ENCODE data around the gene LRRC3. TPM values are rescaled to one million over a fixed set of nuclear protein-coding genes. Genes with fewer than 3 reads are reported as not detected.

The LRRC3 gene
- total and polyA plus RNA-seq, 4 donors = 3.0 to 14.2 (median 7.5) TPM

- TF ChIP-seq RAD21 (IDR thresholded peaks at IDR 0.05) = no peak
- TF ChIP-seq JUND (IDR thresholded peaks at IDR 0.05) = no peak
- TF ChIP-seq EGR1 (IDR thresholded peaks at IDR 0.05; ENCODE audit: low read depth in 2 of 2) = no peak
- TF ChIP-seq MAX (IDR thresholded peaks at IDR 0.05) = no peak
- TF ChIP-seq FOXA2 (IDR thresholded peaks at IDR 0.05) = no peak
- no peak for TF ChIP-seq HNF4G (IDR thresholded peaks at IDR 0.05)
- TF ChIP-seq HNF4A (conservative IDR thresholded peaks at IDR 0.05) = no peak
- TF ChIP-seq FOXA1 (IDR thresholded peaks at IDR 0.05) = no peak
- TF ChIP-seq GABPA (IDR thresholded peaks at IDR 0.05 in 1 of 2, conservative IDR thresholded peaks at IDR 0.05 in 1 of 2) = no peak
- no peak for TF ChIP-seq ZBTB33 (IDR thresholded peaks at IDR 0.05)
- Histone ChIP-seq H3K36me3 (ENCODE audit: control insufficient read depth in 4 of 4, insufficient read depth in 3 of 4, low read depth in 1 of 4, low read length in 3 of 4) (no peaks in the 10 kb centered on the region), H3K4me3 (ENCODE audit: low read depth in 1 of 3, low read length in 3 of 3) (no peak overlapping the region), H3K27ac (ENCODE audit: low read depth in 1 of 2, low read length in 2 of 2) (no peak overlapping the region), H3K9me3 (ENCODE audit: control insufficient read depth in 4 of 4, low read length in 3 of 4) (no peaks in the 10 kb centered on the region), H3K27me3 (ENCODE audit: control insufficient read depth in 4 of 4, insufficient read depth in 4 of 4, low read length in 3 of 4) (no peaks in the 10 kb centered on the region), H3K4me1 (ENCODE audit: control insufficient read depth in 4 of 4, insufficient read depth in 4 of 4, low read length in 3 of 4) (peaks cover 0 to 26% (median 15%) of the 10 kb centered on the region in 4 donors), H3K9ac (ENCODE audit: low read depth in 1 of 2, low read length in 2 of 2) (no peak overlapping the region)
- no peak for DNase-seq (ENCODE audit: low spot score)
- WGBS = 86% methylated on average over 26 of the region's 26 CpGs
These were observed 52.5 kb downstream of the LRRC3 start for GRCh38 chr21:44507673-44508425.

GRCh38 chr21:44508426-44508710, 53.1 kb downstream of the LRRC3 start:
- Histone ChIP-seq H3K4me3 (ENCODE audit: low read depth in 1 of 3, low read length in 3 of 3) (no peak overlapping the region), H3K27me3 (ENCODE audit: control insufficient read depth in 4 of 4, insufficient read depth in 4 of 4, low read length in 3 of 4) (no peaks in the 10 kb centered on the region), H3K36me3 (ENCODE audit: control insufficient read depth in 4 of 4, insufficient read depth in 3 of 4, low read depth in 1 of 4, low read length in 3 of 4) (no peaks in the 10 kb centered on the region), H3K9ac (ENCODE audit: low read depth in 1 of 2, low read length in 2 of 2) (no peak overlapping the region), H3K4me1 (ENCODE audit: control insufficient read depth in 4 of 4, insufficient read depth in 4 of 4, low read length in 3 of 4) (peaks cover 0 to 26% (median 15%) of the 10 kb centered on the region in 4 donors), H3K9me3 (ENCODE audit: control insufficient read depth in 4 of 4, low read length in 3 of 4) (no peaks in the 10 kb centered on the region), H3K27ac (ENCODE audit: low read depth in 1 of 2, low read length in 2 of 2) (no peak overlapping the region)
- no peak for TF ChIP-seq EGR1 (IDR thresholded peaks at IDR 0.05; ENCODE audit: low read depth in 2 of 2)
- no peak for TF ChIP-seq MAX (IDR thresholded peaks at IDR 0.05)
- TF ChIP-seq ATF3 (IDR thresholded peaks at IDR 0.05) = no peak
- no peak for TF ChIP-seq RAD21 (IDR thresholded peaks at IDR 0.05)
- TF ChIP-seq TAF1 (conservative IDR thresholded peaks at IDR 0.05) = no peak
- TF ChIP-seq GABPA (IDR thresholded peaks at IDR 0.05 in 1 of 2, conservative IDR thresholded peaks at IDR 0.05 in 1 of 2) = no peak
- no peak for TF ChIP-seq FOXA1 (IDR thresholded peaks at IDR 0.05)
- TF ChIP-seq RXRA (IDR thresholded peaks at IDR 0.05) = no peak
- TF ChIP-seq FOXA2 (IDR thresholded peaks at IDR 0.05) = no peak
- TF ChIP-seq SP1 (IDR thresholded peaks at IDR 0.05) = no peak
- no peak for TF ChIP-seq CTCF (IDR thresholded peaks at IDR 0.05; ENCODE audit: low read depth, low read length, missing input control)
- WGBS = 69% methylated on average over 9 of the region's 9 CpGs
- DNase-seq (ENCODE audit: low spot score) = no peak
